NCI-H2196 treated with DMSO at 0.1 percent for 48 hours (cell line): ENCODE data around the gene FBXO47.

Source experiments
- DNase-seq: peaks from one replicate; lab custom pipeline; 2025; ENCODE audit not compliant: unreplicated experiment; lab: John Stamatoyannopoulos, UW

FBXO47 gene

DNA sequence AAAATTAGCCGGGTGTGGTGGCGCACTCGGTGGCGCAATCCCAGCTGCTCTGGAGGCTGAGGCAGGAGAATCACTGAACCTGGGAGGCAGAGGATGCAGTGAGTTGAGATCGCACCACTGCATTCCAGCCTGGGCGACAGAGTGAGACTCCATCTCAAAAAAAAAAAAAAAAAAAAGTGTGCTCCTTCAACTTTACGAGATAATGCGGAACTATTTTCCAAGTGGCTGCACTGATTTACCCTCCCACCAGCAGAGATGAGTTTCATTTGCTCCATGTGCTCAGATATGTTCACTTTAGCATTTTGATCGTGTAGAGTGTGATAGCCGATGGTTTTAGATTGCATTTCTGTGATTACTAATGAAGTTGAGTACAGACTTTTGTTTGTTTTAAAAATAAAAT is 61.8 kb downstream of the FBXO47 start:
- DNase-seq: no peak

DNA sequence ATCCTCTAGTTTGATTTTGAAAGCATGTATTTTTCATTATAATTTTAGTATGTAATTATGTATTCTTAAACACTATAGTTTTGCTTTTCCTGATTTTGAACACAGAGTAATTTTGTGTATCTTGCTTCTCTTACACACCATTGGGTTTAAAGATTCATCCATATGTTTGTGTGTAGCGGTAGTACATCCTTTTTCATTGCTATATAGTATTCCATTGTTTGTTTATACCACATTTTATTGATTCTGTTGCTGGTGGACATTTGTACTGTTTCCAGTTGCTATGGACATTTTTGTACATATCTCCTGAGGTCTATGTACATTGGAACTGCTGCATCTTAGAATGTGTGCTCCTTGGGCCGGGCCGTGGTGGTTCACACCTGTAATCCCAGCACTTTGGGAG is 62.3 kb downstream of the FBXO47 start:
- DNase-seq: no peak

DNA sequence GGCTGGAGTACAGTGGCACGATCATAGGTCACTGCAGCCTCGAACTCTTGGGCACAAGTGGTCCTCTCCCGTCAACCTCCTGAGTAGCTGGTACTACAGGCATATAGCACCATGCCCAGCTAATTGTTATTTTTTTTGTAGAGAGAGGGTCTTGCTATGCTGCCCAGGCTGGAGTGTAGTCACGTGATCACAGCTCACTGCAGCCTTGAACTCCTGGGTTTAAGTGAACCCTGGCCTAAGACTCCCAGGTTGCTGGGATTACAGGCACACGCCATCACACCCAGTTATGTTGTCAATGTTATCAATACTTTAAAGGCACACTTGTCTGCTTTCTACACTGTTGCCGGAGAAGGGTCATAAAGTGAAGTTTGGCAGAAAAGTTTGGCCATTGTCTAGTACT is 63.8 kb downstream of the FBXO47 start:
- no peak for DNase-seq

DNA sequence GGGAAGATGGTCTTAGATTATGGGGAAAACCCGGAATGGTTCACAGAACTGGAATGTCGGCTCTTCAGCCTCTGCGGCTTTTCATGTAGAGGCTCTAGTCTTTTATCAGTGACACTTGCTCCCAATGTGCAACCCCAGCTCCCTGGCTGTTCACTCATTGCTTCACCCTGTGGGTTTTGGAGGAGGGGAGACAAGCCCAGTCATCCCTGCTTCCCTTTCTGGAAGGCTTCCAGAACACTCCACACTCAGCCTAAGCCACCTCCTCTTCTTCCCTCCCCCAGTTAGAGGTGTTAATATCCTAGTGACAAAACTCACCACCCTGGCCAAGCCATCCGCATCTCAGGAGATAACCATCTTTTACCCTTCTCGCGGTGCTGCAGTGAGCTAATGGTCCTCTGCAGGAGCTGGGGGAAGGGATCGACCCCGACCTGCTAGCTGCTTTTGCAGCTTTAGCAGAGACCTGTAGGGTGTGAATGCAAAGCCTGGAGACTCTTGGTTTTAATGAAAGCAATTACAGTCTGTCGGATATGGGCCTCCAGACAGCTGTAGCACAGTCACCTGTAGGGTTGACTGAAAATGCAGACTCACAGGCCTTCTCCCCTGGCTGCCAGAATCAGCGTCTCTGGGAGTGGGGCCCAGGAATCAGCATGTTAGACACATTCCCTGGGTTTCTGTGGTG is 66.1 kb downstream of the FBXO47 start:
- DNase-seq: no peak

DNA sequence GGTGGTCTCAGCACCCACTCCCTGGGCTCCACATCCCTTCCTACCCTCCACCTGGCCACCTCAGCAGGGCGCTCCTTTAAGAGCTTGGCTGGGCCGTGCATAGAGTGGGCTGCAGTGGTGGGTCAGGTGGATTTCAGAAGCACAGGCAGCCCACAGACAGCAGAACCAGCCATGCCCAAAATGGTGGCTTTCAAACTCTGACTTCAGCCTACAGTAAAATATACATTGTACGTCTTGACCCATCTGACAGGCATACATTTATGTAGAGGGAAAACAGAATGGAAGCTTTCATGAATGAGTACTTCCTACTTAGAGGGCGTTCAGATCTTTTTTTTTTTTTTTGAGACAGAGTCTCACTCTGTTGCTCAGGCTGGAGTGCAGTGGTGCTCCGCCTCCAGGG is 67.8 kb downstream of the FBXO47 start:
- DNase-seq: no peak

DNA sequence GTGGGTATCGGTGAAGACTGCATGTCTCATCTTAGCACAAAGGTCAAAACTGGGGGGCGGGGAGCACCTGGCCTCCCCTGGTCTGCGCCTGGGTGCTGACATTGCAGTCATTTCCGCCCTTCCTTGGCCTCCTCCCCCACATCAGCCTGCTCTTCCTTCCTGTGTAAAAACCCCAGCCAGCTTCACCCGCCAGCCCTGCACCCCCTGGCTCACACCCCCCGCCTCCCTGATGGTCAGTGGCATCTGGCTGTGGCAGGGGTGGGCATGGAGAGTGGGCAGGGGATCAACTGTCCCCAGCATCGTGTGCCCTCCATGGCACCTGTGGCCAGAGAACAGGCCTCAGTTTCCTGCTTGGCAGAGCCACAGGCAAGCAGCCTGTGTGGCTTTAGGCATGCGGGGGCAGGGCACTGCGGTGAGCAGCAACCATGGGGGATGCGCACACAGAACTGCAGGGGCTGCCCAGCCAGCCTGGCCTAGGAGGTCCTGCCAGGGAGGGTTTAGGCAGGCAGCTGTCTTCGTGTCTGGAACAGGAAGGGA is 68.3 kb downstream of the FBXO47 start:
- no peak for DNase-seq

DNA sequence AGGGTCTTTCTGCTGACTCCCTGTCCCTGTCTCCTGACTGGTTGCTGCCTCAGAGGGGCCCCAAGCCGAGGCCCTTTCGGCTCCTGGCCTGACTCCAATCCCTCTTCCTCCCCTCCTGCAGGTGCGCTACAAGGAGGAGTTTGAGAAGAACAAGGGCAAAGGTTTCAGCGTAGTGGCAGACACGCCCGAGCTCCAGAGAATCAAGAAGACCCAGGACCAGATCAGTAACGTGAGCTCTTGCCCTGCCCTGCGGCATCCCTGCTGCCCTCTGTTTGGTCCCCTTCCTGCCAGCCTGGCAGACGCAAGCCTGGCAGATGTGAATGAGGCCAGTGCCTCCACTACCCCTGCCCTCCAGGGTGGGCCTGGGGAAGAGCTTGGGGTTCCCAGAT is 68.9 kb downstream of the FBXO47 start:
- DNase-seq: no peak

DNA sequence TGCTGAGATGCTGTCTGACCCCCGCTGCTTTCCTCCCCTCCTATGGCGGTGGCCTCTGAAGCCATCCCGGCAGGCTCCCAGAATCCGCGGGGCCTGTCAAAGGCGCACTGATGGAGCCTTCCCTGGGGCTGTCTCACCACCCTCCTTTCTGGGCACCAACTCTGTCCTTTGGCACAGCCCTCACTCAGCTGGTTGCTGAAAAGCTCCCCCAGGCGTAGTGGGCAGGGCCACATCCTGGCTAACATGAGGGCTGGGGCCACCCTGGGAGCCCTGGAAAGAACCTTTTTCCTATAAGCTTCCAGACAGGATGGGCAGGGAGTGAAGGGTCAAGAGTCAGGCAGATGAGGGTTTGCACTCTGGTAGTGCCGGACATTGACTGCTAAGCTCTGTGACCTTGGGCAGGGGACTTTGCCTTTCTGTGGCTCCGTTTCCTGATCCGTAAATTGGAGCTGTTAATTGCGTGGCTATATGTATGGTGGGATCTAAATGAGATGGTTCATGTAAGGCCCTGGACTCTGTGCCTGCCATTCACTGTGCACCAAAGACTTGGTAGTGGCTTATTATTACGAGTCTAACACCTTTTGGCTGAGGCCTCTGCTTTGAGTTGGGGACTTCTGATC is 69.4 kb downstream of the FBXO47 start:
- DNase-seq: no peak

DNA sequence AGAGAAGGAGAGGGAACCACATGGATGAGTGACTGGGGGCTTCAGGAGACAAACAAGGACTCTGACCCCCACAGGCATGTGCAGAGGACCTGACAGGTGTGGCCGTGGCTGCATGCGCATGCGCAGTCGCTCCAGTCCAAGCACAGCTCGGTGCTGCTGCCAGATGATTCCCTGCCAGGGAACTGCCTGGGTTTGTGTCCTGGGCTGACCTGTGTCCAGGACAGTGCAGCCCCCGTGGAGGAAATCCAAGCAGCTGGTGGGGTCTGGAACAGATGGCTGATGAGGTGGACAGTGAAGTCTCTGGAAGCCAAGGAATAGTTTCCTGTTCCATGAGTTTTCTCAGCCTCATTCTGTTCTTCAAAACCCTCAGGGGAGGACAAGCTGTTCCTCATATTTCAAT is 70.0 kb downstream of the FBXO47 start:
- DNase-seq: no peak

DNA sequence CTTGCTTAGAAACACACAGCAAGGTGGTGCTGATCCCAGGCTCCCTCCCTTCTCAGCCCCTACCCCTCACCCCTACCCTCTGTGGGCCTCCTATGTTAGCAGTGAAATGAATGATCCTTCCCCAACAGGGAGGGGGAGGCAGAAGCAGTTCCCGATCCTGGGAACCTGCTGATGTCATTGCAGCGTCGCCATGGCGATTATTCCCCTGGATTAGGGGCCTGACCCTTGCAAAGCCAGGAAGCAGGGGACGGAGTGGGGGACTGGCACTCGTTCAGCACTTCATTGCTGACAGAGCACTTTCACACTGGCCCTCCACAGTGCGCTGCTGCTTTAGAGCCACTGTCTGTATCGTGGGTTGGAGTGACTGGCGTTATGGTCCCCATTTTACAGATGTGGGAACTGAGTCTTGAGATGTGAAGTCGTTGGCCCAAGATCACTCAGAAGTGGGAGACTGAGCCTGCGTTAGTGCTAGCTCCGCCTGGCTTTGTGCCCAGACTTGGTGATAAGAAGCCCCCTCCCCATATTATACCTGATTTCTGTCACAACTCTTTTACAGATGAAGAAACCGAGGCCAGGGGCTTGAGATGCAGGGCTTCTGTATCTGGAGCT is 70.8 kb downstream of the FBXO47 start:
- no peak for DNase-seq

DNA sequence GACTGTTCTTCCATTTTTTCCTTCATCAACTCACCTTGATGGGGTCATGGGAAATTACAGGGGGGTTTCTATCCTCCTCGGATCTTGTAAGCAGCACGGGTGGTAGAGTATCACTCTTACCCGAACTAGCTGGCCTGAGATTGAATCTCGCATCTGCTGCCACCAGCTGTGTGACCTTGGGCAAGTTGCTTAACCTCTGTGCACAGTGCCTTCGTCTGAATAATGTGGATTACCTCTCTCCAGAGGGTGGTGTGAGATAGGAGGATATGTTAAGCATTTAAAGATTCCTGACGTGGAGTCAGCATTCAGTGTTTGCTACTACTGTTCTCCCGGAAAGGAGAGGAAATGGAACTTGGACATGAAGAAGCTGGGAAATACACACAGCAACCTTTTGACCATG is 72.9 kb downstream of the FBXO47 start:
- DNase-seq: no peak

DNA sequence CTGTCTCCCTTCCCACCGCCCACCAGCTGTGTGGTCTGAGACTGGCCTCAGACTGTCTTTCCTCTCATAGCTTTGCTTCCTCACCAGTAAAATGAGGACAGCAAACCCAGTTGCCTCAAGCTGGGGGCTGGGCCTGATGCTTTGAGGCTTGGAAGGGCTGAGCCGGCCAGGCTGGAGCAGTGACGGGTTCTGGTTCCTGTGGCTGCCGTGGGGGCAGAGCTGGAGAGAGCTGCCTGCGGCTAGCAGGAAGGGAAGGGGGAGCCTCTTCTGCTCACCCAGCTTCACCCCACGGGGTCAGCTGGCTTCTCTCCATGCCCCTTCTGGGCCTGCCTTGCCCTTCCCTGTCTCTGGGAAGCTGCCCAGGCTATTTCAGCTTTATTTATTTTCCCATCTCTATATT is 73.6 kb downstream of the FBXO47 start:
- no peak for DNase-seq

DNA sequence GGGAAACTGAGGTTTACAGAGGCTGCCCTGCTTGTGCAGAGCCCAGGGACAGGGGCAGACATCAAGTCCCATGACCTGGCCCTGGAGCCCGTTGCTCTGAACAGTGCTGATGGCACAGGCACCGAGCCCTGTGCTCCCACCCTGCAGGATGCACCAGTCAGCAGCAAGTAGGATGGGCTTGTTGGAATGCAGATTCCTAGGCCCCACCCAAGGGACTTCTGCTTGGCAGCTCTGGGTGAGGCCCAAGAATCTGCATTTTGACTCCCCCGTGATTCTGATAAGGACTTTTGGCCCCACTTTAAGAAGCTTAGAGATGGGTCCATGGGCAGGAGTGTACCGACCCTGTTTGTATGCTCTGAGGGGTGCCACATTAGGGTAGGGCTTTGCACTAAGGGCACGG is 74.1 kb downstream of the FBXO47 start:
- no peak for DNase-seq

DNA sequence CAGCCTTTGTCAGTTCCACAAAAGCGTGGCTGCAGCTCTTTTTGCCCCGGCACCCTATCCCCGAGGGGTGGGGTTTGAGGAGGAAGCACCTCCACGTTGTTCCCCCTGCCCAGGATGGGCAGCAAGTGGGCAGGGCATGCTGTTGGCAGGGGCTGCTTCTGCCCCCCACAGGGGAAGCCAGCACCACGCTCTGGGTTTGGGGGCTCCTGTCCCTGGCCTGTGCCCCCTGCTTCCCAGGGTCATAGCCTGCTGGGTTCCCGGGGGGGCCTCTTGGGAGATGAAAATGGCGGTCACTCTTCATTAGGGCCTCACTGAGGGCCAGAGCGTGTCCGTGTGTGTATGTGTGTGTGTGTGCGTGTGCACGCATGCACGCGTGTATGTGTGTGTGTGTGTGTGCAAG is 74.6 kb downstream of the FBXO47 start:
- DNase-seq: no peak

DNA sequence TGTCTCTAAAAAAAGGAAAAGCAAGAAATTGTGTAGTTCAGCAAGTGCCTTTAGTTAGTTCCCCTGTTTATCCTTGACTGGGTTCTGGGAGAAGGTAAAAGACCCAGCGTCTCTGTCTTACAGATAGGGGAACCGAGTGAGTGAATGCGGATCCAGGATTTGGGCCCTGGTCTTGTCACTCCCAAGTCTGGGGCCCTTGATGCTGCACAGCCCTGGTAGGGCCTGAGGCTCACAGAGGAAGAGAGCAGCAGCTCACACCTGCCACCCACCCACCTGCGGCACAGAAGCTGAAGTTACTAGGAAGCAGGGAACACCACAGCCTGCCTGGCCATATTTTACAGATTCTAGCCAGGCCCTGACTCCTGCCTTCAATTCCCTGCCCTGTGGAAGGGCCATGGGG is 75.1 kb downstream of the FBXO47 start:
- no peak for DNase-seq

DNA sequence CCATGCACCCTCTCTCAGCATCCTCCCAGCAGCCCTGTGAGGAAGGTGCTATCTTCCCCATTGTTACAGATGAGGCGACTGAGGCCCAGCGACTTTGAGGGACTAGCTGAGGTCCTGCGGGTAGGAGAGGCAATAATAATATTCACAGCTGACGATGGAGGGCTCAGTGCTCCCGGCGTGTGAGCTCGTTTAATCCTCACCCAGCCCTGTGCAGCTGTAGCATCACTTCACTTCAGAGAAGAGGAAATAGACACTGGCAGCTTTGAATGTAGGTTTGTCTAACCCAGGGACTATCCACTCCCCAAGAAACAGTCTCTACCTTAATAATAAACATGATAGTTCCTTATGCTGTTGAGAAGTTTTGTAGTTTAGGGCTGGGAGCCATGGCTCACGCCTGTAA is 75.8 kb downstream of the FBXO47 start:
- DNase-seq: no peak

DNA sequence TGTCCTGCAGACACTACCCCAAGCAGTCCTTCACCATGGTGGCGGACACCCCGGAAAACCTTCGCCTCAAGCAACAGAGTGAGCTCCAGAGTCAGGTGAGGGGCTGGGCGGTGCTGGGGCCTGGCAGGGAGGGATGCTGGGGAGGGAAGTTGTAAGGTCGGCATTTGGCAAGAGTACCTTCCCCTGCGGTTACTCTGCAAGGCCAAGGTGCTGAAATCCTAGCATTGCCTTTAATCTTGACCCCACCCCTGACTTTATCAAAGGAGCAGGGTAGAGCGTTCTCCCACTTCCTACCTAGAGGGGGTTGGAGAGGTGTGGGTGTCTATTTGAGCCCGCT is 76.8 kb downstream of the FBXO47 start:
- no peak for DNase-seq

DNA sequence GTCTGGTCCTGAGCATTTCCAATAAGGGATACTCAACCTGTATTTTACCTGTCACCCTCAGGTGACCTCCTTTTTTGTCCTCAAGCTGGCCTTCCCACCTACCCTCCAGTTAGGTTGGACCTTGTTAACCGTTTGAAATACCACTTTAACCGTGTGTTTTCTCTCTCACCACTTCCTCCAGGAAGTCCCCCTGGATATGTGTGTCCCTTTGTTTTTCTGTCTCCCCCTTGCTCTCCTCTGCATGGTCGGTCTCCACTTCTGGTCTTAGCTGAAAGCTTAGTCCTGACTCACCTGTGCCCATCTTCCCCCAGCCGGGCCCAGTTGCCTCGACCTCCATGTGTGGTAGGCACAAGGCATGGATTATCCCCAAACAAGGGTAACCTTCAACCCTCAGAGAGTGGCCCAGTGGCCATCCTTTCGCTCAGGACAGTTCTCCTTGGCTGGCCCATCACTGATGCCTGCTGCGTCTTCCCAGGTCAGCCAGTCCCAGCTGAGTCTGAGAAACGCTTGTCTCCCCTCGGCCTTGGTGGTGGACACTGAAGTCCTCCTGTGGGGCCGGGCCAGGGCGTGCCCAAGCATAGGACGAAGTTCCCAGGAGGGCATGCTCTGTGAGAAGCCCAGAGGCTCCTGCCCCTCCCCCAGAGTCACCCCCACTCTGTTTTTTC is 77.3 kb downstream of the FBXO47 start:
- DNase-seq: no peak

DNA sequence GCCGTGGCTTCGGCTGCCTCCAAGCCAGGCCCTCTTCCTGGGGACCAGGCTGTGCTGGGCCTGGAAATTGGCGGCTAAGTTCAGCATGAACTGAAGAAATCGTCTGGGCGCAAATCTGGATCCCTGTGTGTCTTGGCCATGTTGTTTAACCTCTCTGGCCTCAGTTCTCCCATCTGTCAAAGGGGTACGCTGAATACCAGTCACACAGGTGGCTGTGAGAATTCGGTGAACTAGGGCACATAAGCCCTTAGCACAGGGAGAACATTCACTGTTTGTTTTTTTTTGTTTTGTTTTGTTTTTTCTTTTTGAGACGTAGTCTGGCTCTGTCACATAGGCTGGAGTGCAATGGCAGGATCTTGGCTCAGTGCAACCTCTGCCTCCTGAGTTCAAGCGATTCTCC is 78.4 kb downstream of the FBXO47 start:
- no peak for DNase-seq

DNA sequence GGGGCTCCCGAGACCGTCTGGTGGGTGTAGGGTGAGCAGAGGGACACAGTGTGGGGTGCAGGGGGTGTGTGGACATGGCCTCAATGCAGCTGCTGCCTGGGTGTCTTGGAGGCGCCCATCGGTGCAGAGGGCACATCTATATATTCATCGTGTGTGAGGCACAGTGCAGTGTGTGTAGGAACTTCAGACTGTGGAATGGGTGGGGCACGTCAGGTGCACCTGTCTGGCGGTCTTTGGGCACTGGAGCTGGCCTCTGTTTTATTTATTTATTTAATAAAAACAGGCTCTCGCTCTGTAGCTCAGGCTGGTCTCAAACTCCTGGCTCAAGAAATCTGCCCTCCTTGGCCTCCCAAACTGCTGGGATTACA is 80.6 kb downstream of the FBXO47 start:
- no peak for DNase-seq
